VCaP (cell line): ENCODE results near the gene MACROD2.

Experiments
- H3K27ac ChIP-seq: fragments of 450-650 bp; 2 replicates; pipeline ENCODE4 v1.5.1; 2017
- TF ChIP-seq, protein P1 (sequence below): fragments of 450-650 bp; conservative IDR thresholded peaks from 2 replicates; pipeline ENCODE4 v1.5.1; 2017; ENCODE audit warnings: mild to moderate bottlenecking, moderate library complexity

MACROD2 gene

DNA sequence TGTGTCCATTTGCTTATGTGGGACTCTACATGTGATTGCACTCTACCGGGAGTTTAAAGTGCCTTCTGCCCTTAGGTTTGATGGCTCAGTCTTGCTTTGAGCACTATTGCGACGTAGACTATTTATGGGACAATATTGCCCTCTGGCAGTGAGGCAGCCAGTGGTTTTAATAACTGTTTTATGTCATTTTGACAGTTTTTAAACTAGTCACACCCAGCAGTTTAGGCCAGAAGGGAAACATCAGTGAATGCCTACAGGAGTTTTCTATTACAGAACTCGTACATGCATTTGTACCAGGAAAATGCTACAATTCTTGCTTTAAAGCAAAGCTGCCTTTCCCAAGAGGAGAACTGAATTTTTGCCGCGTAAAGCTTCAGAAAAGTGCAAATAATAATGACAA is 1764.3 kb downstream of the MACROD2 start:
- TF ChIP-seq, protein P1, sequence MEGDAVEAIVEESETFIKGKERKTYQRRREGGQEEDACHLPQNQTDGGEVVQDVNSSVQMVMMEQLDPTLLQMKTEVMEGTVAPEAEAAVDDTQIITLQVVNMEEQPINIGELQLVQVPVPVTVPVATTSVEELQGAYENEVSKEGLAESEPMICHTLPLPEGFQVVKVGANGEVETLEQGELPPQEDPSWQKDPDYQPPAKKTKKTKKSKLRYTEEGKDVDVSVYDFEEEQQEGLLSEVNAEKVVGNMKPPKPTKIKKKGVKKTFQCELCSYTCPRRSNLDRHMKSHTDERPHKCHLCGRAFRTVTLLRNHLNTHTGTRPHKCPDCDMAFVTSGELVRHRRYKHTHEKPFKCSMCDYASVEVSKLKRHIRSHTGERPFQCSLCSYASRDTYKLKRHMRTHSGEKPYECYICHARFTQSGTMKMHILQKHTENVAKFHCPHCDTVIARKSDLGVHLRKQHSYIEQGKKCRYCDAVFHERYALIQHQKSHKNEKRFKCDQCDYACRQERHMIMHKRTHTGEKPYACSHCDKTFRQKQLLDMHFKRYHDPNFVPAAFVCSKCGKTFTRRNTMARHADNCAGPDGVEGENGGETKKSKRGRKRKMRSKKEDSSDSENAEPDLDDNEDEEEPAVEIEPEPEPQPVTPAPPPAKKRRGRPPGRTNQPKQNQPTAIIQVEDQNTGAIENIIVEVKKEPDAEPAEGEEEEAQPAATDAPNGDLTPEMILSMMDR = peak; percentile 52
- H3K27ac ChIP-seq = no peak overlapping the region

GRCh38 chr20:15760001-15760621 is 1764.8 kb downstream of the MACROD2 start:
- no peak overlapping the region for H3K27ac ChIP-seq
- TF ChIP-seq, protein P1 = no peak

DNA sequence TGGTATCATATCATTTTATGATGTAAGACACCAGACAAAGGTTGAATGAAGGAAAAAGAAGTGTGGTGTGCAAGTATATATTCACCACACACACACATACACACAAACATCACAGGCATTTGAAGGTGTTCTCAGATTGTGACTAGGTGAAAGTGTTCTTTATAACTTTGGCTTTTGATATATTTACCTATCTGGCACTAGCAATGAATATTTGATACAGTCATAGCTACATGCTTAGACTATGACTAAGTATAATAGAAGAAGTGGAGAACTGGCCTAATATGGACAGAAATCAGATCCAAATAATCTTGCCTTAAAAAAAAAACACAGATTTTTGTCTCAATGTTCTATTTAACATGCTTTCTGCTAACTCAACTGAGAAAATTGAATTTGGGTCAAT is 1768.0 kb downstream of the MACROD2 start:
- TF ChIP-seq, protein P1 = no peak
- no peak overlapping the region for H3K27ac ChIP-seq

DNA sequence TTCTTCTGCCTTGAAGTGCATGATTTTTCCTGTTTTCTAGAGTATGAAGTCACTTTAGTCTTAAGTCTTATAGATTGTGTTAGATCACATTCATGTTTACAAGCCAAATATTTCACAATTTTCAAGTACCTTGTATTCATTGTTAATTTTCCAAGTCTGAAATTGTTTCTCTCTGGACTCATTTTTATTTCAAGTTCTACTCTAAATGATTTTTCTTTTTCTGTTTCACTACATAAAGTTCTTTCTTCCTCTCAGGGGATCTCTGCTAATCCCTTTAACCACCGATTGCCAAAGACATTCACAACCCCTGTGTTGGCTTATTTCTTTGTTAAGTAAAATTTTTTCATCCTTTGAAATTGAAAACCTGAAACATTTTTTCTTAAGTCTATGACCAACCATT is 1772.3 kb downstream of the MACROD2 start:
- no peak overlapping the region for H3K27ac ChIP-seq
- TF ChIP-seq, protein P1 = no peak

- TF ChIP-seq, protein P1 = no peak
- H3K27ac ChIP-seq = no peak overlapping the region
Measured at GRCh38 chr20:15767999-15768741, 1772.9 kb downstream of the MACROD2 start.

GRCh38 chr20:15772826-15773225 is 1777.5 kb downstream of the MACROD2 start:
- no peak overlapping the region for H3K27ac ChIP-seq
- TF ChIP-seq, protein P1 = no peak

GRCh38 chr20:15774926-15775325 is 1779.6 kb downstream of the MACROD2 start:
- TF ChIP-seq, protein P1 = no peak

More at GRCh38 chr20:15774926-15775325, 1779.6 kb downstream of the MACROD2 start:
- no peak overlapping the region for H3K27ac ChIP-seq
